ENCODE results near the gene TRDN. TPM values are rescaled to one million over a fixed set of nuclear protein-coding genes. Genes with fewer than 3 reads are reported as not detected.

Gene TRDN
- total and polyA plus RNA-seq, 4 donors: 0.03 to 0.33 (median 0.23) TPM; not detected in 1

DNA sequence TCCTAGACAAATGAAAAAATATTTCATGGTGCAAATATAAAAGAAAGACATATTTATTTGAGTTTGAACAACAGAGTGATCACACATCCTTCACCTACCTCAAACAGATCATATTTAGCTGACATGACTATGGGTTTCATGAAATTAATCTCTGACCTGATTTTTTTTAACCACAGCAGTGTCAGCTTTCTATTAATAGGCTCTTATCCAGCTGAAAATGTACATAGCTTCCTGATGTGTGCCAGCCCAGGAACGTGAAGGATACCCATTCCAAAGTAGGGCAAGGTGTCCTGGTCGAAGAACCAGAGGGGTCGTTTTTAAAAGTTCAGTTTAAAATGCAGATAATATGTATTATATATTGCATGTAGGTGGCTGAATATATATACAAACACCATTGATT is 19.8 kb downstream of the TRDN start:
- ATAC-seq (ENCODE audit: low FRiP score) (no peak), DNase-seq (no peak)
- intact Hi-C loops (cut with DNase I): no loop called here

DNA sequence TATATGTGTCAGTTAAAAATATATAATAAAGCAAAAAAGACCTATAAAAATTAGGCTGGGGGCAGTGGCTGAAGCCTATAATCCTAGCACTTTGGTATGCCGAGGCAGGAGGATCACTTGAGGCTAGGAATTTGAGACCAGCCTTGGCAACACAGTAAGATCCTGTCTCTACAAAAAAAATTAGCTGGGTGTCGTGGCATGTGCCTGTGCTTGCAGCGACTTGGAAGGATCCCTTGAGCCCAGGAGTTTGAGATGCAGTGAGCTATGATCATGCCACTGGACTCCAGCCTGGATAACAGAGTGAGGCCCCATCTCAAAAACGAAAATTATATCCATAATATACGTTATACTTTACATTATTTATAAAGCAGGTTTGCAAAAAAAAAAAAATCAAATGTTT is 20.7 kb downstream of the TRDN start:
- no peak overlapping the region for H3K4me3 ChIP-seq (ENCODE audit: low read length in 2 of 2)
- H3K9me3 ChIP-seq (ENCODE audit: control insufficient read depth, low read length): no peaks in the 10 kb centered on the region
- WGBS, 2 donors: 67 to 74% methylated on average over 5 of the region's 5 CpGs
- H3K36me3 ChIP-seq (ENCODE audit: control insufficient read depth in 1 of 2, insufficient read depth in 2 of 2, low read length in 1 of 2): no peaks in the 10 kb centered on the region
- no peak overlapping the region for H3K27ac ChIP-seq (ENCODE audit: low read depth in 1 of 2, low read length in 2 of 2)
- intact Hi-C loops (cut with DNase I): no loop called here
- DNase-seq: no peak
- no peaks in the 10 kb centered on the region for H3K4me1 ChIP-seq (ENCODE audit: control insufficient read depth in 1 of 2, insufficient read depth in 2 of 2, low read length in 2 of 2)
- no peak for ATAC-seq (ENCODE audit: low FRiP score)
- no peaks in the 10 kb centered on the region for H3K27me3 ChIP-seq (ENCODE audit: control insufficient read depth in 1 of 2, insufficient read depth in 2 of 2, low read length in 1 of 2)

More for the DNA sequence above, 19.8 kb downstream of the TRDN start:
- 53 to 57% methylated on average over 3 of the region's 3 CpGs for WGBS, 2 donors
- H3K4me3 ChIP-seq (ENCODE audit: low read length in 2 of 2): no peak overlapping the region
- H3K9me3 ChIP-seq (ENCODE audit: control insufficient read depth, low read length): no peaks in the 10 kb centered on the region
- no peaks in the 10 kb centered on the region for H3K27me3 ChIP-seq (ENCODE audit: control insufficient read depth in 1 of 2, insufficient read depth in 2 of 2, low read length in 1 of 2)
- no peaks in the 10 kb centered on the region for H3K4me1 ChIP-seq (ENCODE audit: control insufficient read depth in 1 of 2, insufficient read depth in 2 of 2, low read length in 2 of 2)
- no peaks in the 10 kb centered on the region for H3K36me3 ChIP-seq (ENCODE audit: control insufficient read depth in 1 of 2, insufficient read depth in 2 of 2, low read length in 1 of 2)
- no peak overlapping the region for H3K27ac ChIP-seq (ENCODE audit: low read depth in 1 of 2, low read length in 2 of 2)

- H3K9me3 ChIP-seq (ENCODE audit: control insufficient read depth, low read length): no peaks in the 10 kb centered on the region
- H3K27ac ChIP-seq (ENCODE audit: low read depth in 1 of 2, low read length in 2 of 2): no peak overlapping the region
- no peak overlapping the region for H3K4me3 ChIP-seq (ENCODE audit: low read length in 2 of 2)
- ATAC-seq (ENCODE audit: low FRiP score) (no peak), DNase-seq (no peak)
- no peaks in the 10 kb centered on the region for H3K27me3 ChIP-seq (ENCODE audit: control insufficient read depth in 1 of 2, insufficient read depth in 2 of 2, low read length in 1 of 2)
- no peaks in the 10 kb centered on the region for H3K36me3 ChIP-seq (ENCODE audit: control insufficient read depth in 1 of 2, insufficient read depth in 2 of 2, low read length in 1 of 2)
- intact Hi-C loops (cut with DNase I): no loop called here
- no peaks in the 10 kb centered on the region for H3K4me1 ChIP-seq (ENCODE audit: control insufficient read depth in 1 of 2, insufficient read depth in 2 of 2, low read length in 2 of 2)
These were observed 26.0 kb downstream of the TRDN start for GRCh38 chr6:123610779-123611178.

DNA sequence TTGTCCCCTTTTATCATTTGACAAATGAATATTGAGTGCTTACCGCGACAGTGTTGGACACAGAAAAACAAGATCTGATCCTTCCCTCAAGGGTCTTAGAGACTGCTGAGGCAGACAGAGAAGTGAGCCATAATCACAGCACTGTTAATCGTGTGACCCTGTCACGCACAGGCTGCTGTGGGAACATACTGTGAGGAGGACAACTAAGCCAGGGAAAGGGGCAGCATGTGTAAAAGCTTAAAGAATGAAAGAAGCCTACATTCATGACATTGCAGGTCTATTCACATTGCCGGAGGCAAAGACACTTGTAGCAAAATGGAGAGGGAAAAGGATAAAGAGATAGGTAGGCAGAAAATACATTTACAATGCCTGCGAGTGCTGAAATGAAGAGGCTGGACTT is 32.7 kb downstream of the TRDN start:
- H3K27ac ChIP-seq (ENCODE audit: low read depth in 1 of 2, low read length in 2 of 2): no peak overlapping the region
- no peaks in the 10 kb centered on the region for H3K9me3 ChIP-seq (ENCODE audit: control insufficient read depth, low read length)
- WGBS, 2 donors: 26 to 30% methylated on average over 6 of the region's 6 CpGs
- H3K27me3 ChIP-seq (ENCODE audit: control insufficient read depth in 1 of 2, insufficient read depth in 2 of 2, low read length in 1 of 2): no peaks in the 10 kb centered on the region
- intact Hi-C loops (cut with DNase I): no loop called here
- H3K4me3 ChIP-seq (ENCODE audit: low read length in 2 of 2): no peak overlapping the region
- no peak for ATAC-seq (ENCODE audit: low FRiP score)
- no peak for DNase-seq
- H3K36me3 ChIP-seq (ENCODE audit: control insufficient read depth in 1 of 2, insufficient read depth in 2 of 2, low read length in 1 of 2): no peaks in the 10 kb centered on the region
- H3K4me1 ChIP-seq (ENCODE audit: control insufficient read depth in 1 of 2, insufficient read depth in 2 of 2, low read length in 2 of 2): no peaks in the 10 kb centered on the region

DNA sequence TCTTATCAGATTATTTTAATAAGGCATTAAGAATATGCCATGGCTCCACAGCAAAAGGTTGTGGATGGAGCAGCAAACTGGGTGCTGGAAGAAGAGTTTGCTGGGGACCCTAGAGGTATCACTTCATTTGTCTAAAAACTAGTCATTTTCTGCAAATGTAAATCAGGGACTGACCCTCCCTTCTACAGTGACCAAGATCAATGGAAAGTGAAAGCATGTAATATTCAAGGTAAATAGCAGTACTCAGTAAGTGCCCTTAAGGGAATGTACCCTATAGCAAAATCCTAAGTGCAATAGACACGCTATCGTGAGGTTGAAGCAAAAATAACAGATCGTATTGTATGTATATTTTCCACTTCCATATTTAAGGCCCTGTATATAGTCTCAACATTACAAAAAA is 38.7 kb downstream of the TRDN start:
- ATAC-seq (ENCODE audit: low FRiP score): no peak

GRCh38 chr6:123594776-123595175 is 42.0 kb downstream of the TRDN start:
- DNase-seq: no peak
- H3K27ac ChIP-seq (ENCODE audit: low read depth in 1 of 2, low read length in 2 of 2): no peak overlapping the region
- intact Hi-C loops (cut with DNase I): no loop called here
- no peaks in the 10 kb centered on the region for H3K9me3 ChIP-seq (ENCODE audit: control insufficient read depth, low read length)
- no peak for ATAC-seq (ENCODE audit: low FRiP score)
- WGBS, 2 donors: 70 to 74% methylated on average over 2 of the region's 2 CpGs
- H3K36me3 ChIP-seq (ENCODE audit: control insufficient read depth in 1 of 2, insufficient read depth in 2 of 2, low read length in 1 of 2): no peaks in the 10 kb centered on the region
- no peaks in the 10 kb centered on the region for H3K4me1 ChIP-seq (ENCODE audit: control insufficient read depth in 1 of 2, insufficient read depth in 2 of 2, low read length in 2 of 2)
- no peaks in the 10 kb centered on the region for H3K27me3 ChIP-seq (ENCODE audit: control insufficient read depth in 1 of 2, insufficient read depth in 2 of 2, low read length in 1 of 2)
- no peak overlapping the region for H3K4me3 ChIP-seq (ENCODE audit: low read length in 2 of 2)

More for the DNA sequence above, 38.7 kb downstream of the TRDN start:
- DNase-seq: no peak
- WGBS, 2 donors: 89 to 92% methylated on average over 3 of the region's 3 CpGs
- no peaks in the 10 kb centered on the region for H3K9me3 ChIP-seq (ENCODE audit: control insufficient read depth, low read length)
- H3K27ac ChIP-seq (ENCODE audit: low read depth in 1 of 2, low read length in 2 of 2): no peak overlapping the region
- intact Hi-C loops (cut with DNase I): no loop called here
- no peak overlapping the region for H3K4me3 ChIP-seq (ENCODE audit: low read length in 2 of 2)
- no peaks in the 10 kb centered on the region for H3K36me3 ChIP-seq (ENCODE audit: control insufficient read depth in 1 of 2, insufficient read depth in 2 of 2, low read length in 1 of 2)
- no peaks in the 10 kb centered on the region for H3K27me3 ChIP-seq (ENCODE audit: control insufficient read depth in 1 of 2, insufficient read depth in 2 of 2, low read length in 1 of 2)
- H3K4me1 ChIP-seq (ENCODE audit: control insufficient read depth in 1 of 2, insufficient read depth in 2 of 2, low read length in 2 of 2): no peaks in the 10 kb centered on the region

DNA sequence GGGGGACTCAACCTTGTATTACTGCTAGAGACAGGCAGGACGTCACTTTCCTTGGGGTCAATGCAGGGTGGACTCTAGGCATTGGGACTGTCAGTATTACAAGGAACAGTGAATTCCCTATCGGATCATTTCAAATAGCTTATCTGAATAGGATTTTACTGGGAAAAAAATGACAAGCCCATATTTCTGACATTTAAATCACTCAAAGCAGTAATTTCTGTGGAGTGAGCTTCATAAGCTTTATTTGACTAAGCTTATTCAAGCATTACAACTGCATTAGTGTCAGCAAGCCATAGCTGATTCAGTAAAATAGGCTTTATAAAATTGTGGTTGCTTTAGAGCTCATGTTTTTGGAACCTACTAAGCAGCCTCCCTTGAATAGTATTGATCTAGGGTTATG is 44.3 kb downstream of the TRDN start:
- H3K4me3 ChIP-seq (ENCODE audit: low read length in 2 of 2): no peak overlapping the region
- no peak overlapping the region for H3K27ac ChIP-seq (ENCODE audit: low read depth in 1 of 2, low read length in 2 of 2)
- no peaks in the 10 kb centered on the region for H3K4me1 ChIP-seq (ENCODE audit: control insufficient read depth in 1 of 2, insufficient read depth in 2 of 2, low read length in 2 of 2)
- H3K27me3 ChIP-seq (ENCODE audit: control insufficient read depth in 1 of 2, insufficient read depth in 2 of 2, low read length in 1 of 2): no peaks in the 10 kb centered on the region
- no peaks in the 10 kb centered on the region for H3K9me3 ChIP-seq (ENCODE audit: control insufficient read depth, low read length)
- WGBS, 2 donors: 65 to 89% methylated on average over 2 of the region's 2 CpGs
- H3K36me3 ChIP-seq (ENCODE audit: control insufficient read depth in 1 of 2, insufficient read depth in 2 of 2, low read length in 1 of 2): no peaks in the 10 kb centered on the region
- ATAC-seq (ENCODE audit: low FRiP score) (no peak), DNase-seq (no peak)
- intact Hi-C loops (cut with DNase I): no loop called here

GRCh38 chr6:123589973-123590372 is 46.8 kb downstream of the TRDN start:
- no peaks in the 10 kb centered on the region for H3K36me3 ChIP-seq (ENCODE audit: control insufficient read depth in 1 of 2, insufficient read depth in 2 of 2, low read length in 1 of 2)
- intact Hi-C loops (cut with DNase I): no loop called here
- H3K27ac ChIP-seq (ENCODE audit: low read depth in 1 of 2, low read length in 2 of 2): no peak overlapping the region
- no peak overlapping the region for H3K4me3 ChIP-seq (ENCODE audit: low read length in 2 of 2)
- WGBS, 2 donors: 91 to 96% methylated on average over 5 of the region's 5 CpGs
- H3K4me1 ChIP-seq (ENCODE audit: control insufficient read depth in 1 of 2, insufficient read depth in 2 of 2, low read length in 2 of 2): no peaks in the 10 kb centered on the region
- DNase-seq (no peak), ATAC-seq (ENCODE audit: low FRiP score) (no peak)
- no peaks in the 10 kb centered on the region for H3K9me3 ChIP-seq (ENCODE audit: control insufficient read depth, low read length)
- no peaks in the 10 kb centered on the region for H3K27me3 ChIP-seq (ENCODE audit: control insufficient read depth in 1 of 2, insufficient read depth in 2 of 2, low read length in 1 of 2)

- intact Hi-C loops (cut with DNase I): no loop called here
- Histone ChIP-seq H3K9me3 (ENCODE audit: control insufficient read depth, low read length) (no peaks in the 10 kb centered on the region), H3K27me3 (ENCODE audit: control insufficient read depth in 1 of 2, insufficient read depth in 2 of 2, low read length in 1 of 2) (no peaks in the 10 kb centered on the region), H3K4me3 (ENCODE audit: low read length in 2 of 2) (no peak overlapping the region), H3K27ac (ENCODE audit: low read depth in 1 of 2, low read length in 2 of 2) (no peak overlapping the region), H3K4me1 (ENCODE audit: control insufficient read depth in 1 of 2, insufficient read depth in 2 of 2, low read length in 2 of 2) (no peaks in the 10 kb centered on the region), H3K36me3 (ENCODE audit: control insufficient read depth in 1 of 2, insufficient read depth in 2 of 2, low read length in 1 of 2) (no peaks in the 10 kb centered on the region)
- 11 to 21% methylated on average over 1 of the region's 1 CpG for WGBS, 2 donors
- ATAC-seq (ENCODE audit: low FRiP score): no peak
- no peak for DNase-seq
These were observed 47.4 kb downstream of the TRDN start for GRCh38 chr6:123589317-123589716.

All from aorta (tissue), 5 donors.